ENCODE data around the gene TUFM. TPM values are rescaled to one million over a fixed set of nuclear protein-coding genes. Genes with fewer than 3 reads are reported as not detected.
"Not testable (repeated sequence)": the region's sequence is repeated elsewhere in the genome, so short reads cannot be mapped to it uniquely, and the experiment has no call there.

TUFM gene
- total RNA-seq = 252 TPM
- long read RNA-seq, transcript TUFM-201 (10 exons, 2,071 nt) = major isoform, 379 of 407 reads
- long read RNA-seq, partial matches to known transcripts = 15 of 407 reads
- long read RNA-seq, other reads (novel, unspliced or antisense) = 11 of 407 reads

- DNase-seq (ENCODE audit: missing footprints) (peak; percentile 99), ATAC-seq (peak; percentile 98)
- intact Hi-C loops (cut with DNase I) = loop anchor here (1.0 to 10.0 kb wide), 5 partner anchors 17 to 352 kb away; partner anchors contain the start of genes APOBR, CLN3, RABEP2 and SH2B1
Measured at GRCh38 chr16:28846080-28846932, at the start of gene TUFM. TSS of gene TUFM (minus strand) at chr16:28846348. CDS start at chr16:28846269, 79 bp downstream.

GRCh38 chr16:28895609-28896008, 49.5 kb upstream of the TUFM start:
- ATAC-seq (no peak), DNase-seq (ENCODE audit: missing footprints) (no peak)
- intact Hi-C loops (cut with DNase I) = no loop called here

DNA sequence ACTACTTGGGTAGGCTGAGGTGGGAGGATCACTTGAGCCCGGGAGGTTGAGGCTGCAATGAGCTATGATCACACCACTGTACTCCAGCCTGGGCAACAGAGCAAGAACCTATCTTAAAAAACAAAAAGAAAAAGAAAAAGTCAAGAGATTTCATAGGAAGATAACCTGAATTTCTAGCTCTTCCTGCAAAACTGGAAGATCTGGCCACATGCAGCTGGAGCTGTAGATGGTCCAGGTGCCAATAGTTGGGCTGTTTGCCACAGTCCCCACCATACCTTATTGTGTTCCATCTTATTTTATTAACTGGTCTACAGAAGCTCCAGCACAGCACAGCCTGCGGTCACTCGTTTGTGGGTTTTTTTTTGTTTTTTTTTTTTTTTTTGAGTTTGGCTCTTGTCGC, 47.1 kb upstream of the TUFM start:
- ATAC-seq (no peak), DNase-seq (ENCODE audit: missing footprints) (no peak)
- intact Hi-C loops (cut with DNase I) = no loop called here

DNA sequence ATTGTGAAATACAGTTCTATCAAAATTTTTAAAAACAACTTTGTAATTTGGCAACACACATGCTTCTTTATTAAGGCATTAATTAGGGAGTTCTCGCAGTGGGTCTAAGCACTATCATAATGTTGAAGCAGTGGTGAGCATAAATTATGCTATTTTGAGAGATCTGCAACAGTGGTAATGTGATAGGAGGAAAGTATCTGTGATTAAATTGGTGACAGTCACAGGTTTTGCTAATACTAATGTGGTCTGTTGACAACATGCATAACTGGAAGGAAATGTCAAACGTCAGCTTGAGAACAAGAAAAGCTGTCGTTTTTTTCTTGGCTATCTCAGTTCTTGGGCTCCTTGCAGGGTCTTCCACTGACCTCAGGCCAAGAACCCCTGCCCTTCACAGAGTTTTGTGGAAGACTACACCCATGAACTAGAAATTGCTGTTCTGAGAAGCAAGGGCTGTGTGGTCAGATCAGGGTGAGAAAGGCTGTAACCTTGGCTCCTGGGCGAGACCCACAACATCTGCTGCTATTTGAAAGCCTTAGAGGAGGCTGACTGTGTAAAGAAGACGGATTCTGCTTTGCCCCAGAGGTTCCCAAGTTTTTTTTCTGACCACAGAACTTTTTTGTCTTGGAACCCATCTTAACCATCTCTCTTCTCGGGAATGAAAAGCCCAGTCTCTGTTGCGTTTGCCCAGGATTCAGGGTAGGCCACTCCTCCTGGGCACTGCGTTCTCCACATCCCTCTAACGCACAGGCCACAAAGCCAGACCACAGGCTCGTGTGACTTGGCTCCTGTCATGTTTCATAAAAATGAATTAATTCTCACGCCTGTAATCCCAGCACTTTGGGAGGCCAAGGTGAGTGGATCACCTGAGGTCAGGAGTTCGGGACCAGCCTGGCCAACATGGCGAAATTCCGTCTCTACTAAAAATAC, 46.1 kb upstream of the TUFM start:
- no peak for DNase-seq (ENCODE audit: missing footprints)
- no peak for ATAC-seq
- intact Hi-C loops (cut with DNase I) = no loop called here

DNA sequence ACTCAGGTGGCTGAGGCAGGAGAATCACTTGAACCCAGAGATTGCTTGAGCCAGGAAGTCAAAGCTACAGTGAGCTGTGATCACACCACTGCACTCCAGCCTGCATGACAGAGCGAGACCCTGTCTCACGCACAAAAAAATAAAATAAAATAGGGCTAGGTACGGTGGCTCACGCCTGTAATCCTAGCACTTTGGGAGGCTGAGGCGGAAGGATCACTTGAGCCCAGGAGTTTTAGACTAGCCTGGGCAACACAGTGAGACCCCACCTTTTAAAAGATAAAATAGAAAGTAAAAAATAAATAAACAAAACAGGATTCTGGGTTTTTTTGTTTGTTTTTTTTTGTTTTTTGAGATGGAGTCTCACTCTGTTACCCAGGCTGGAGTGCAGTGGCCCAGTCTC, 44.2 kb upstream of the TUFM start:
- intact Hi-C loops (cut with DNase I); ATAC-seq: not testable (repeated sequence)
- DNase-seq (ENCODE audit: missing footprints) = peak; percentile 4

DNA sequence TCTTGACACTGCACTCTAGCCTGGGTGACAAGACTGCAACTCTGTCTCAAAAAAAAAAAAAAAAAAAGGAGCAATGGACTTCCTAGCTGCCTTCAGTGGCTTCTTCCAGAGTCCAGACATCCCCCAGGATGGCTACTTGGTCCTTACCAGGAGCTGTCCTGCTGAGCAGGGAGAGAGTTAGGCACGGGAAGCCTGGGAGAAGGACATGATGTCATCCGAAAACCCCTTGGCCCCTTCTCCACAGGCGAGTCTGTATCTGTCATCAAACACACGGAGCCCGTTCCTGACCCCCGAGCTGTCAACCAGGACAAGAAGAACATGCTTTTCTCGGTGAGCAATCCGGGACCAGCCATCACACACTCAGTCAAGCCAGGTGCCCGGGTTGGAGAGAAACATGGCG, 40.8 kb upstream of the TUFM start:
- intact Hi-C loops (cut with DNase I) = no loop called here
- ATAC-seq (no peak), DNase-seq (ENCODE audit: missing footprints) (no peak)

- DNase-seq (ENCODE audit: missing footprints) (peak; percentile 26), ATAC-seq (no peak)
- intact Hi-C loops (cut with DNase I) = loop anchor here (5.0 kb wide), 1 partner anchor 43 kb away; the partner anchor contains the start of gene RABEP2
Measured at GRCh38 chr16:28884045-28884444, 37.9 kb upstream of the TUFM start.

DNA sequence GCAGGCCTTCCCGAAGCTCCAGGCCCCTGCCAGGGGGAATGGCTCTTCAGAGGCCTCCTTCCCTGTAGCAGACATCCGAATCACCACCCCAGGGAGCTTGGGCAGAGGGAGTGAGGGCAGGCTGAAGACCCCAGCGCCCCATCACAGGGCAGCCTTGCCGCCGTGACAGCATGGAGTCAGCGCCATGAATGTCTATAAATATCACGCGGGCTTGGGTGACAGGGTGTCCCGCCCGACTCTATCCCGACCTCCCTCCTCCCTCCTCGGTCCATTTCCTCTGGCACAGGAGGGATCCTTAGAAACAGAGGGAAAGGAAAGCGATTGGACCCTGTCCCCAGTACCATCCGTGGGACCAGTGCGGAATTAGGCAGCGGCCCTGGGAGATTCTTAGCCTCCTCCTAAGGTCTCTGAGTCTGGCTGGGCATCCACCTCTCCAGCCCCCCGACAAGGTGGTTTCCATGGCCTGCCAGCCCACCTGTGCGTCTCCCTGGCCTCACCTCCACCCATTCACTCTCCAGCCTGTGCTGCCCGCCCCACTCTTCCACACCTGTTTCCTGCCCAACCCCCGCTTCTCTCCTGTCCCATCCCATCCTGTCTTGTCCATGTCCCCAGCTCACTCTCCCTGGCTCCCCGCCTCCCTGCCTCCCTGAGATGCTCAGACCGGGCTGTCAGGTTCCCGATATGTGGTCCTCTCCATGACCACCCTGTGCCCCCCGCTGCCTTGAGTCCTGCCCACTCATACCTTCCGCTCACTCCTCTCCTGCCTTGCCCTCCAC, 37.3 kb upstream of the TUFM start:
- intact Hi-C loops (cut with DNase I) = loop anchor here (5.0 kb wide), 1 partner anchor 44 kb away; the partner anchor contains the start of gene RABEP2
- ATAC-seq = no peak
- peak; percentile 46 for DNase-seq (ENCODE audit: missing footprints)

DNA sequence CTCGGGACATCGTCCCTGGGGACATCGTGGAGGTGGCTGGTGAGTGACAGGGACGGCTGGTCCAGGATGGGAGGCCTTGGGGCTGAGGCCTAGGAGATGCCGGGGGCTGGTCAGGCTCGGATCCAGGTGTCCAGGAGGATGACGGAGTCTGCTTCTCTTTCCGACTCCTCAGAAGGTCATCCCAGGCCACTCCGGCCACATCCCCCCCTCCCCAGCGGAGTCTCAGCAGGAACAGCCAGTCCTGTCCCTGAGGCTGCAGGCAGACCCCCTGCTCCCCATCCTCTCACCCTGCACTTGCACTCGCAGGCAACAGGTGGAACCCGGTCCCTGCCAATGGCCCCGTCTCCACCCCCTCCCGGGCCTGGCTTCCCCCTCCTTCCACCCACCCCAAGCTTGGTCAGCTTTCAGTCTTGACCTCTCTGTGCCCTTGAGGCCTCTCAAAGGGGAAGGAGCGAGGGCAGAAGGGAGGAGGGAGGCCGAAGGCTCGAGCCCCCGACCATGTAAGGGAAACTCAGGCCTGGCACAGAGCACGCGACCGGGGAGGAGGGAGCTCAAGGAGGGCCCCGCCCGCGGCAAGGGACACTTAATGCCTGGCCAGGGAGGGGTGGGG, 36.5 kb upstream of the TUFM start:
- intact Hi-C loops (cut with DNase I) = loop anchor here (5.0 kb wide), 1 partner anchor 45 kb away; the partner anchor contains the start of gene RABEP2
- peak; percentile 35 for DNase-seq (ENCODE audit: missing footprints)
- ATAC-seq = no peak

DNA sequence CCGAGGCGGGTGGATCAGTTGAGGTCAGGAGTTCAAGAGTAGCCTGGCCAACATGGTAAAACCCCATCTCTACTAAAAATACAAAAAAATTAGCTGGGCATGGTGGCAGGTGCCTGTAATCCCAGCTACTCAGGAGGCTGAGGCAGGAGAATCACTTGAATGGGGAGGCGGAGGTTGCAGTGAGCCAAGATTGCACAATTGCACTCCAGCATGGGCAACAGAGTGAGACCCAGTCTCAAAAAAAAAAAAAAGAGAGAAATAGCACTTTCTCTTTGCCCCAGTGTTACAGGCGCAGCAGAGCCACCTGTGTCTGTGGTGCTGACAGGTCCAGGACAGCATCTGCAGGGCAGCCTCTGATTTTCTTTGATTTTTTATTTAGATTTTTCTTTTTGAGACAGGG, 35.4 kb upstream of the TUFM start:
- ATAC-seq = not testable (repeated sequence)
- intact Hi-C loops (cut with DNase I) = loop anchor here (5.0 kb wide), 1 partner anchor 46 kb away; the partner anchor contains the start of gene RABEP2
- DNase-seq (ENCODE audit: missing footprints) = peak; percentile 9

GRCh38 chr16:28880955-28881354, 34.8 kb upstream of the TUFM start:
- DNase-seq (ENCODE audit: missing footprints) = peak; percentile 4
- intact Hi-C loops (cut with DNase I) = loop anchor here (5.0 kb wide), 1 partner anchor 46 kb away; the partner anchor contains the start of gene RABEP2
- no peak for ATAC-seq

GRCh38 chr16:28880589-28880915, 34.4 kb upstream of the TUFM start:
- no peak for DNase-seq (ENCODE audit: missing footprints)
- intact Hi-C loops (cut with DNase I) = loop anchor here (5.0 kb wide), 1 partner anchor 47 kb away; the partner anchor contains the start of gene RABEP2
- no peak for ATAC-seq

DNA sequence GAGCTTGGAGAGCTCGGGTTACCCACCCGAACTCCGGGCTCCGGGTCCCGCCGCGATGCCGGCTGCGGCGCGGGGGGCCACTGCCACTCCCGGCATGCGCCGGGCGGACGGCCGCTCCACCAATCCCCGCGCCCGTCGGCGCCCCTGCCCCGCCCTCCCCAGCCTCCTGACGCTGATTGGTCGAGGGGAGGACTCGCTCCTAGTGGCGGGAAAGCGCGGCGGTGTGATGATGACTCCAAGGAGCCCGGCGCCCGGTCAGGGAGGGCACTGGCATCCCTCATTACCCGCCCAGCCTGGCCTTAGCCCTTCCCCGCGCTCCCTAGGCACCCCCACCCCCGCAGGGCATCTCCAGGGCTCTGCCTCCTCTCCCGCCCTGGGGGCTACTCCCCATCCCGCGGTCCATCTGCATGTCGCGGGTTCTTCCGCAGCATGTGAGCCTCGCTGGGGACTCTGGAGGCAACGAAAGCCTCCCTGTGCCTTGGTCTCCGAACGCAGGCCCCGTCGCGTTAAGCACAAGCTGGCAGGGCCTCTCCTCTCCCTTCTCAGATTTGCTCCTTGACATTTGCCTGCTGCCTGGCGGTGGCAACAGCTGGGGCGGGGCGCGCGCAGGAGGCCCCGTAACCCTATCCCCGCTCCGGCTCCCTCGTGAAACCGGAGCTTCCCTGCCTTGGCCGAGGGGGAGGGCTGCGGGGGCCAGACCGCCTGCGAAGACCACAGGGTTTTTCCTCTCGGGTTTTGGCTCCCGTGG, 33.9 kb upstream of the TUFM start:
- ATAC-seq (peak; percentile 94), DNase-seq (ENCODE audit: missing footprints) (peak; percentile 91)
- intact Hi-C loops (cut with DNase I) = loop anchor here (1.0 to 5.0 kb wide), 2 partner anchors 47 to 65 kb away; partner anchors contain the start of gene RABEP2

DNA sequence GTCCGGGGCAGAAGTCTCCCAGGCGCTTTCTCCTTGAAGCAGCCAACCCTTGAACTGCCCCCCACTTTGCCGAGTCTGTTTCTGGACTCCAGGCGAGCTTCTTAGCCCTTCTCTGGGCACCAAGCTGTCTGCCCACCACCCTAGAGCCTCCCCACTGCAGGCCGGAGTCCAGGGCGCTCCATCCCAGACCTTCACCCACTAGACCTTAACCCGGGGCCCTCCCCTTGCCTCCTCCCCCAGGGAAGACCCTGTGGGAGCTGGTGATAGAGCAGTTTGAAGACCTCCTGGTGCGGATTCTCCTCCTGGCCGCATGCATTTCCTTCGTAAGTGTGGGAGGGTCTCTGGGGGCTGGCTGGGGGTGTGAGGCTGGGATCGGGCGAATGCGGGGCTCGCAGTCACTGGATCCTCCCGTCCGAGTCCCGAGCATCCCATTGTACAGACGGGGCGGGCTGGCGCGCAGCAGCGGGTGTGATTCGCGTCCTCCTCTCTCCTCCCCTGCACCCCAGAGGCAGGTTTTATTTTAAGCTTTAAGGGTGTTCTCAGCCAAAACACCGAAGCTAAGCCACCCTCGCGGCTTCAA, 33.2 kb upstream of the TUFM start:
- intact Hi-C loops (cut with DNase I) = loop anchor here (1.0 kb wide), 1 partner anchor 66 kb away; no protein-coding TSS in a partner anchor
- DNase-seq (ENCODE audit: missing footprints) (peak; percentile 70), ATAC-seq (peak; percentile 32)

DNA sequence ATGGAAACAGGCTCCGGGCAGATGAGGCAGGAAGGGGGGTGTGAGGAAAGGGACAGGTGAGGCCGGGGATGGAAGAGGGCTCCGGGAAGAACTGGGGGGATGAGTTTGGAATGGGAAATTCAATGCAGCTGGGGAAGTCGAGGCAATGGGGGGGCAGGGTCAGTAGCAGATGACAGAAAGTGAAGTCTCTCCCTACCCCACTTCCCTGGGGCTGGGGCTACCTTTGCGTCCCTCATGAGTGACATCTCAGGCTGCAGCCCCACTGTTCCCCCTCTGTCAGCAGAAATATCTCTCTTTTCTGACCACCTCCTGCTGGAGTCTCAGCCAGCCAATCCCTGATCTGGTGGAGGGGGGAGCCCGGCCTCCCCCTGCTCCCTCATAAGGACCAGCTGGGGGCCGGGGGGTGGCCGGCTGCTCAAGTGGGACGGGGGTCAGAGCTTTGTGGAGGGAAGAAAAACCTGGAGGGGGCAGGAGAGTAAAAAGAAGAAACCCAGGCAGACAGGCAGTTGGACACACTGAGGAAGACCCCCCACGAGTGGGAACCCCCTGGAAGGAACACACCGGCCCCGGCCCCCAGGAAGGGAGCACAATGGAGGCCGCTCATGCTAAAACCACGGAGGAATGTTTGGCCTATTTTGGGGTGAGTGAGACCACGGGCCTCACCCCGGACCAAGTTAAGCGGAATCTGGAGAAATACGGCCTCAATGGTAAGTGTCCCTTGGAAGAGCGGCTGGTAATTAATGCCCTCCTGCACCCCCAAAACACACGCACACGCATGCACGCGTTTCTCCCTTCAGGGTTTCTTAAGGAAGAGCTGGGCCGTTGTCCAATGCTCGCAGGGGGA, 32.2 kb upstream of the TUFM start, which contains the start of gene ATP2A1:
Gene ATP2A1 (plus strand): TSS at position 406 of the 844 bp plus-strand sequence. CDS start 184 bp downstream, at position 590.
- intact Hi-C loops (cut with DNase I) = no loop called here
- DNase-seq (ENCODE audit: missing footprints) = peak; percentile 56
- ATAC-seq = no peak

DNA sequence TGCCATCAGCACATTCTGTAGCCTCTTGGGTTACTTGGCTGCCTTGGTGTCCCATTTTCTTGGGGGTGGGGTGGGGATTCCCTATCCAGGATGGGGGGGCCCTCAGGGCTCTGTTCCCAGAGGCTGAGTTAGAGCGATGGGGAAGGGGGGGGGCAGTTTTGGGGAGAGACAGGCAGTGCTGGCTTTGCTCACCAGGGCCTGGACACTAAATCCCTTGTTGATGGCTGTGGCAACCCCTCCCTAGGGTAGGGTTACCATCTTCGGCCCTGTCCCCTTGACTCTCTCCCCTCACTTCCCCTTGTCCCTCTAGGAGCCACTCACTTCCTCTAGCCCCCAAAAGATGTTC, 31.5 kb upstream of the TUFM start:
- DNase-seq (ENCODE audit: missing footprints) = peak; percentile 15
- intact Hi-C loops (cut with DNase I) = no loop called here
- ATAC-seq = no peak
